Measurements from ENCODE around the gene BCAR1. TPM values are rescaled to one million over a fixed set of nuclear protein-coding genes. Genes with fewer than 3 reads are reported as not detected.
A peak's percentile ranks its signal among the peaks of the same experiment; 100 is the strongest.

BCAR1 gene
- total and polyA plus RNA-seq, 2 of the 13 experiments (the other 11 are each of a cell fraction or from before 2014, with no cell fraction given), result 48.1 to 51.7 TPM

DNA sequence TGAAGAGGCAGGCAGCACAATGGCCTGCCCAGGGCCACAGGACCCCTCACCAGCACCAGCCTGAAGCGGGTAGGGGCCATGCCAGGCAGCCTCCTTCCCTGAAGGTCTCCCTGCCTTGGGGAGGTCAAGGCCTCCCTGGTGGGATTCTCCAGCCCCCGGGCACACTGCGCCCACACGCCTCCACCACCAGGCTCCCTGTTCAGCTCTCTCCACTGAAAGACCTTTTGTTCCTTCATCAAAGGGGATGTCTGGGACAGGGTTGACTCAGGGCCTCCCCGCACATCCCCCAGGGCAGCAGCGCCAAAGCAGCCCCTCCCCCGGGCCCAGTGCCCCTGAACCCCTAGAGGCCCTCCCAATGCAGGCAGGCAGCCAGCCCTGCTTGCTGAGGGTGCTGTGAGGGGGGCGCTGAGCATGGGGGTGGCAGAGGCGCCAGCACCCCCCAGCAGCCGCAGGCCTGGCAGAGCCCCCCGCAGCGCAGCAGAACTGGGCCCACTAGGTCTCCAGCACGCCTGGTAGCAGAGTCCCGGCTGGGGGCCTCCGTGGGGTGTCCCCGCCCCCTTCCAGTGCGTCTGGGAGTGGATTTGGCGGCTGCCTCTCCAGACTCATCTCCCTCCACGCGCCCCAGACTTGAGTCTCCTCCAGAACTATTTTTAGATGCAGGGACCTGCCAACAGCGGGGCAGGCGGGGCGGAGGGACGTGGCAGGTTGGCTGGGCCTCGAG, 13.1 kb downstream of the BCAR1 start (continued):
- TF ChIP-seq FLYWCH1 (CRISPR knock-in tag; IDR thresholded peaks at IDR 0.05), result no peak
- TF ChIP-seq, protein P1, sequence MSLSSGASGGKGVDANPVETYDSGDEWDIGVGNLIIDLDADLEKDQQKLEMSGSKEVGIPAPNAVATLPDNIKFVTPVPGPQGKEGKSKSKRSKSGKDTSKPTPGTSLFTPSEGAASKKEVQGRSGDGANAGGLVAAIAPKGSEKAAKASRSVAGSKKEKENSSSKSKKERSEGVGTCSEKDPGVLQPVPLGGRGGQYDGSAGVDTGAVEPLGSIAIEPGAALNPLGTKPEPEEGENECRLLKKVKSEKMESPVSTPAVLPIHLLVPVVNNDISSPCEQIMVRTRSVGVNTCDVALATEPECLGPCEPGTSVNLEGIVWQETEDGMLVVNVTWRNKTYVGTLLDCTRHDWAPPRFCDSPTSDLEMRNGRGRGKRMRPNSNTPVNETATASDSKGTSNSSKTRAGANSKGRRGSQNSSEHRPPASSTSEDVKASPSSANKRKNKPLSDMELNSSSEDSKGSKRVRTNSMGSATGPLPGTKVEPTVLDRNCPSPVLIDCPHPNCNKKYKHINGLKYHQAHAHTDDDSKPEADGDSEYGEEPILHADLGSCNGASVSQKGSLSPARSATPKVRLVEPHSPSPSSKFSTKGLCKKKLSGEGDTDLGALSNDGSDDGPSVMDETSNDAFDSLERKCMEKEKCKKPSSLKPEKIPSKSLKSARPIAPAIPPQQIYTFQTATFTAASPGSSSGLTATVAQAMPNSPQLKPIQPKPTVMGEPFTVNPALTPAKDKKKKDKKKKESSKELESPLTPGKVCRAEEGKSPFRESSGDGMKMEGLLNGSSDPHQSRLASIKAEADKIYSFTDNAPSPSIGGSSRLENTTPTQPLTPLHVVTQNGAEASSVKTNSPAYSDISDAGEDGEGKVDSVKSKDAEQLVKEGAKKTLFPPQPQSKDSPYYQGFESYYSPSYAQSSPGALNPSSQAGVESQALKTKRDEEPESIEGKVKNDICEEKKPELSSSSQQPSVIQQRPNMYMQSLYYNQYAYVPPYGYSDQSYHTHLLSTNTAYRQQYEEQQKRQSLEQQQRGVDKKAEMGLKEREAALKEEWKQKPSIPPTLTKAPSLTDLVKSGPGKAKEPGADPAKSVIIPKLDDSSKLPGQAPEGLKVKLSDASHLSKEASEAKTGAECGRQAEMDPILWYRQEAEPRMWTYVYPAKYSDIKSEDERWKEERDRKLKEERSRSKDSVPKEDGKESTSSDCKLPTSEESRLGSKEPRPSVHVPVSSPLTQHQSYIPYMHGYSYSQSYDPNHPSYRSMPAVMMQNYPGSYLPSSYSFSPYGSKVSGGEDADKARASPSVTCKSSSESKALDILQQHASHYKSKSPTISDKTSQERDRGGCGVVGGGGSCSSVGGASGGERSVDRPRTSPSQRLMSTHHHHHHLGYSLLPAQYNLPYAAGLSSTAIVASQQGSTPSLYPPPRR (CRISPR knock-in tag; IDR thresholded peaks at IDR 0.05; ENCODE audit: borderline replicate concordance), result peak; percentile 75
- TF ChIP-seq, protein P2, sequence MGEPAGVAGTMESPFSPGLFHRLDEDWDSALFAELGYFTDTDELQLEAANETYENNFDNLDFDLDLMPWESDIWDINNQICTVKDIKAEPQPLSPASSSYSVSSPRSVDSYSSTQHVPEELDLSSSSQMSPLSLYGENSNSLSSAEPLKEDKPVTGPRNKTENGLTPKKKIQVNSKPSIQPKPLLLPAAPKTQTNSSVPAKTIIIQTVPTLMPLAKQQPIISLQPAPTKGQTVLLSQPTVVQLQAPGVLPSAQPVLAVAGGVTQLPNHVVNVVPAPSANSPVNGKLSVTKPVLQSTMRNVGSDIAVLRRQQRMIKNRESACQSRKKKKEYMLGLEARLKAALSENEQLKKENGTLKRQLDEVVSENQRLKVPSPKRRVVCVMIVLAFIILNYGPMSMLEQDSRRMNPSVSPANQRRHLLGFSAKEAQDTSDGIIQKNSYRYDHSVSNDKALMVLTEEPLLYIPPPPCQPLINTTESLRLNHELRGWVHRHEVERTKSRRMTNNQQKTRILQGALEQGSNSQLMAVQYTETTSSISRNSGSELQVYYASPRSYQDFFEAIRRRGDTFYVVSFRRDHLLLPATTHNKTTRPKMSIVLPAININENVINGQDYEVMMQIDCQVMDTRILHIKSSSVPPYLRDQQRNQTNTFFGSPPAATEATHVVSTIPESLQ (CRISPR knock-in tag; conservative IDR thresholded peaks at IDR 0.05), result no peak
- TF ChIP-seq, protein P3, sequence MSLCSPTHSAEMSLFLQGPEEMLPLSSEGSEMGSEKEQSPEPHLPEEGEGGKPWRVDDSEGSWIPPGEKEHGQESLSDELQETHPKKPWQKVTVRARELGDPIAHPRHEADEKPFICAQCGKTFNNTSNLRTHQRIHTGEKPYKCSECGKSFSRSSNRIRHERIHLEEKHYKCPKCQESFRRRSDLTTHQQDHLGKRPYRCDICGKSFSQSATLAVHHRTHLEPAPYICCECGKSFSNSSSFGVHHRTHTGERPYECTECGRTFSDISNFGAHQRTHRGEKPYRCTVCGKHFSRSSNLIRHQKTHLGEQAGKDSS (CRISPR knock-in tag; IDR thresholded peaks at IDR 0.05; ENCODE audit: borderline replicate concordance, low read depth), result 0 out of 2 replicates have a peak, but pooled peaks have one; percentile 37
- TF ChIP-seq SETDB1 (CRISPR knock-in tag; IDR thresholded peaks at IDR 0.05; ENCODE audit: borderline replicate concordance), result no peak
- TF ChIP-seq SRSF1 (optimal IDR thresholded peaks at IDR 0.05; ENCODE audit: low read depth, low read length), result peak; percentile 87
- TF ChIP-seq, protein P4, sequence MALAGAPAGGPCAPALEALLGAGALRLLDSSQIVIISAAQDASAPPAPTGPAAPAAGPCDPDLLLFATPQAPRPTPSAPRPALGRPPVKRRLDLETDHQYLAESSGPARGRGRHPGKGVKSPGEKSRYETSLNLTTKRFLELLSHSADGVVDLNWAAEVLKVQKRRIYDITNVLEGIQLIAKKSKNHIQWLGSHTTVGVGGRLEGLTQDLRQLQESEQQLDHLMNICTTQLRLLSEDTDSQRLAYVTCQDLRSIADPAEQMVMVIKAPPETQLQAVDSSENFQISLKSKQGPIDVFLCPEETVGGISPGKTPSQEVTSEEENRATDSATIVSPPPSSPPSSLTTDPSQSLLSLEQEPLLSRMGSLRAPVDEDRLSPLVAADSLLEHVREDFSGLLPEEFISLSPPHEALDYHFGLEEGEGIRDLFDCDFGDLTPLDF (CRISPR knock-in tag; IDR thresholded peaks at IDR 0.05), result no peak
- peak; percentile 74 for TF ChIP-seq NR2F6 (IDR thresholded peaks at IDR 0.05)
- peak; percentile 92 for TF ChIP-seq NR2F6 (CRISPR knock-in tag; IDR thresholded peaks at IDR 0.05)
- no peak for TF ChIP-seq MED1 (CRISPR knock-in tag; IDR thresholded peaks at IDR 0.05)
- TF ChIP-seq HMG20A (CRISPR knock-in tag; IDR thresholded peaks at IDR 0.05; ENCODE audit: borderline replicate concordance), result peak; percentile 73
- no peak for TF ChIP-seq ZNF121 (CRISPR knock-in tag; IDR thresholded peaks at IDR 0.05)
- TF ChIP-seq, protein P5, sequence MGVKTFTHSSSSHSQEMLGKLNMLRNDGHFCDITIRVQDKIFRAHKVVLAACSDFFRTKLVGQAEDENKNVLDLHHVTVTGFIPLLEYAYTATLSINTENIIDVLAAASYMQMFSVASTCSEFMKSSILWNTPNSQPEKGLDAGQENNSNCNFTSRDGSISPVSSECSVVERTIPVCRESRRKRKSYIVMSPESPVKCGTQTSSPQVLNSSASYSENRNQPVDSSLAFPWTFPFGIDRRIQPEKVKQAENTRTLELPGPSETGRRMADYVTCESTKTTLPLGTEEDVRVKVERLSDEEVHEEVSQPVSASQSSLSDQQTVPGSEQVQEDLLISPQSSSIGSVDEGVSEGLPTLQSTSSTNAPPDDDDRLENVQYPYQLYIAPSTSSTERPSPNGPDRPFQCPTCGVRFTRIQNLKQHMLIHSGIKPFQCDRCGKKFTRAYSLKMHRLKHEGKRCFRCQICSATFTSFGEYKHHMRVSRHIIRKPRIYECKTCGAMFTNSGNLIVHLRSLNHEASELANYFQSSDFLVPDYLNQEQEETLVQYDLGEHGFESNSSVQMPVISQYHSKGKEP (CRISPR knock-in tag; IDR thresholded peaks at IDR 0.05), result peak; percentile 21; the same call in 1 of the 2 replicates
- TF ChIP-seq RORA (CRISPR knock-in tag; IDR thresholded peaks at IDR 0.05), result no peak
- TF ChIP-seq ZFP36L2 (CRISPR knock-in tag; IDR thresholded peaks at IDR 0.05), result no peak
- TF ChIP-seq XRCC5 (optimal IDR thresholded peaks at IDR 0.05; ENCODE audit: low read length), result peak; percentile 78
- no peak for TF ChIP-seq SP2 (CRISPR knock-in tag; IDR thresholded peaks at IDR 0.05)
- TF ChIP-seq YEATS2 (CRISPR knock-in tag; IDR thresholded peaks at IDR 0.05; ENCODE audit: borderline replicate concordance), result no peak

Measured in HepG2 (cell line).